Stimulated activated naive B cell treated with anti-CD40 and anti-IgM and Interleukin-4, amounts not matched to agents 10 μg/mL and 1 μg/mL and 100 μg/mL, for 72 hours (primary cell): Measurements from ENCODE around the gene KCNJ6.

Experiments used
- ATAC-seq, 2 donors: fragments of 150-1000 bp; cut with Tn5 transposase; replicated peaks; 2 replicates each; pipeline ENCODE4 v1.10.0; 2021; ENCODE audit warnings: moderate library complexity in 1 of 2
- DNase-seq: peaks from one replicate; pipeline ENCODE4 v3.0.0; 2021
- H3K27ac Mint-ChIP-seq: one replicate; pipeline ENCODE4 v1.8.0; 2022; ENCODE audit warnings: mild to moderate bottlenecking, mixed read lengths
- H3K27me3 Mint-ChIP-seq, 2 donors: one replicate each; pipeline ENCODE4 v1.8.0; 2022; ENCODE audit warnings: mixed read lengths in 2 of 2
- H3K36me3 Mint-ChIP-seq, 2 donors: one replicate each; pipeline ENCODE4 v1.8.0; 2022; ENCODE audit warnings: mixed read lengths in 2 of 2, mild to moderate bottlenecking in 1 of 2
- H3K4me1 Mint-ChIP-seq, 2 donors: one replicate each; pipeline ENCODE4 v1.8.0; 2022; ENCODE audit warnings: mixed read lengths in 2 of 2, mild to moderate bottlenecking in 1 of 2
- H3K4me3 Mint-ChIP-seq, 2 donors: one replicate each; pipeline ENCODE4 v1.8.0; 2022; ENCODE audit warnings: mild to moderate bottlenecking in 2 of 2, mixed read lengths in 2 of 2, moderate library complexity in 1 of 2
- H3K9me3 Mint-ChIP-seq, 2 donors: one replicate each; pipeline ENCODE4 v1.8.0; 2022; ENCODE audit warnings: mixed read lengths in 2 of 2, mild to moderate bottlenecking in 1 of 2

Gene KCNJ6

DNA sequence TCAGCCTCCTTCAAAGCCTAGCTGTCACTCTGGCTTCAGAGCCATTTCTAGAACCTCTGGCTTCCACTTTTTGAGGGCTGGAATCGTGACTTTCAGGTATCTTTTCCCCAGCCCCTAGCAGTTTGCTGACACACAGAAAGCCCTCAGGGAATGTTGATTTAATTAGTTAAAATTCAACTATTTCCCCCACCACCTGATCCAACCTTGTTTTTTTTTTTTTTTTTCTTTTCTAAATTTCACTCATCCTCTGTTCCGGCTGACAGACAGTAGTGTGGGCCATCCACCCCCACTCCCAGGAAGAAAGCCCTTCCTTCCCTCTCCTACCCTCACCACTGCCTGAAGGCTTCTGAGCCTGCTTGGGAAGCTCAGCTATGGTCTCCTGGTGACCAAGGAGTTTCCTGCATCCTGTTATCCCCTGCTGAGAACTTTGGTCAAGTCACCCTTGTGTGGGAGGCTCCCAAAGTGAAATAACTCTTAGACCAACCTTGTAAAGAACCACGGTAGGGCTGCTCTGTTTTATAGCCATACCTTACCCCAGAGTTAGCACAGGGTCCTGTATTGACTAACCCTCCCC, 29.4 kb downstream of the KCNJ6 start:
- H3K4me3 Mint-ChIP-seq, result no peak overlapping the region
- no peaks in the 10 kb centered on the region for H3K36me3 Mint-ChIP-seq
- DNase-seq (no peak), ATAC-seq (no peak)
- no peaks in the 10 kb centered on the region for H3K4me1 Mint-ChIP-seq
- H3K27me3 Mint-ChIP-seq, result peaks cover 11 to 13% of the 10 kb centered on the region in 2 donors
- H3K27ac Mint-ChIP-seq, result no peak overlapping the region
- no peaks in the 10 kb centered on the region for H3K9me3 Mint-ChIP-seq

DNA sequence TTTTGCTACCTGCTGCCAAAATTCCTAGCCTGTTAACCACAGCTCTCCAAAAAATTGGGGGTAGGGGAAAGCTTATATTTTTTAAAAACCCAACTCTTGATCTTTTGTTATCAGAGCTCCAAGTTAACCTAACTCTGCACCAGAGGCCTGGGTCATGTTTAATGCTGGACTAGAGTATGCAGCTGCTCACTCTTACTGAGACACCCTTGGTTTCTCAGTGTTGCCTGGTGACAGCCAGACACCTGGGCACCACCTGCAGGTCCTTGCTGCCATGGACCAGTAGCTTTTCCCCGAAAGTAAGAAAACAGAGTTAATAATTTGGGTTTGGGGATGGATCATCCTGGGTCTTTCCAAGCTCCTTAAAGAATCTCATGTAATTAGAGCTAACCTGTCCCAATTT, 30.1 kb downstream of the KCNJ6 start:
- DNase-seq, result no peak
- no peak for ATAC-seq
- no peaks in the 10 kb centered on the region for H3K4me1 Mint-ChIP-seq
- H3K4me3 Mint-ChIP-seq, result no peak overlapping the region
- H3K27ac Mint-ChIP-seq, result no peak overlapping the region
- H3K9me3 Mint-ChIP-seq, result no peaks in the 10 kb centered on the region
- no peaks in the 10 kb centered on the region for H3K36me3 Mint-ChIP-seq
- peaks cover 11 to 13% of the 10 kb centered on the region in 2 donors for H3K27me3 Mint-ChIP-seq

DNA sequence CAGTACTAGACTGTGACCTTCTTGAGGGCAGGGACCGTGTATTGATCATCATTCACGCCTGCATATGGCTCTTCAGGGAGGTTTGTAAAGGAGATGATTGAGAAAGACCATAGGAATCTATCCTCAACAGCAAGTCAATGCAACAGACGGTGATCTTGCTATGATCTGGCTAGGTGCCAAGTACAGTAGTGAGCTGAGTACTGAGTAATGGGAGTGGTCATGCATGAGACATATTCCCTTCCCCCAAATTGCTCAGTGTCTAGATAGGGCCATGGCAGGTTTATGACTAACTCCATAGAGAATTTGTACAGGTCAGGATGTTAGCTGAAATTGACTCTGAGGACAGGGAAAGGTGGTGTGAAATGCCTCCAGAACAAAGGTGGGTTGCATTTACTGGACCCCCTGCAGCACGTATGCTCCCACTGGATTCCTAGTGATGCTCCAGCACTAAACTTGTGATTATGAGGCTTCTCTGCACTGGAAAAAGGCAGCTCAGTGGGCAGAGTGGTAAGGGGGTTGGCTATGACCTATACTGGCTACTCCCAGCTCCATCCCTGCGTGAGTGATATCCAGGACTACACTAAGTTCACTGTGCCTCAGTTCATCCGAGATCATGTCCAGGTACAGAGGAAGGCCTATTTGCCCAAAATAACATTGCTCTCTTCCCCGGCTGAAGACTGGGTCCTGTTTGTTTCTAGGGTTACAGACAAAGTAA, 37.2 kb downstream of the KCNJ6 start:
- DNase-seq, result no peak
- no peak for ATAC-seq
- no peaks in the 10 kb centered on the region for H3K36me3 Mint-ChIP-seq
- no peaks in the 10 kb centered on the region for H3K9me3 Mint-ChIP-seq
- no peak overlapping the region for H3K27ac Mint-ChIP-seq
- H3K4me3 Mint-ChIP-seq, result no peak overlapping the region
- no peaks in the 10 kb centered on the region for H3K4me1 Mint-ChIP-seq
- no peaks in the 10 kb centered on the region for H3K27me3 Mint-ChIP-seq

DNA sequence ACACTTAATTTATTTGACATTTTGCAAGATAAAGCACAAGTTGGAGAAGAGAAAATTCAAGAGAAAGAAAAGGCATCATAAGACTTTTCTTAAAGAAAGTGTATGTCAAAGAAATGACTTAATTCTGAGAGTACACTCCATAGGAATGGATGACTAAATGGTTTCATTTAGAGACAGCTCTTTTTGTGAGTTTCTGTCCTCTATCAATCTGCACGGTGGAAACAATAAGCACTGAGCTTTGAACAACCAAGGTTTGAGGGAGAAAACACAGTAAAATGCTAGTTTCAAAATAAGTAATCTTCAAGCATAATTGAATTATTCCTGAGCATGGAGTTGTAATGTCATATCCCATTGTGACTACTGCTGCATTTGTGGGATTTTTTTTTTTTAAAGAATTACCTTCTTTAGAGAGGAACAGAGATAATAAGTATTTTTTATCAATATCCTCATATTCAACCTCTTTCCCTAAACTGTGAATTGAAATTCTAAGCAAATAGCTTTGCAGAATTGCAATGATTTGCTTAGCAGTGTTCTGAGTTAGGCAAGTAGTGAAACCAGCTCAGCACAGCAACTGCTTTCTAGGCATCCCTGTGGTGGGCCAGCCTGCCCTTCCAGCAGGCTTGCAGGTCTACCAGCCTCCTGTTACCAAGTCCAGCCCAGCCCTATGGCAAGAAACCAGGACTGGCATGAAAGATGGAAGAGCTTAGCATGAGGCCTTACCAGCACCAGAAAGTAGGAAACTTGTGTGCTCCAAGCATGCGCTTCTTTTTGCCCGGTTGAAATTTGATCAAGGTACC, 38.2 kb downstream of the KCNJ6 start:
- Mint-ChIP-seq H3K36me3 (no peaks in the 10 kb centered on the region), H3K9me3 (no peaks in the 10 kb centered on the region), H3K27ac (no peak overlapping the region), H3K4me3 (no peak overlapping the region), H3K4me1 (no peaks in the 10 kb centered on the region), H3K27me3 (no peaks in the 10 kb centered on the region)
- ATAC-seq (no peak), DNase-seq (no peak)

DNA sequence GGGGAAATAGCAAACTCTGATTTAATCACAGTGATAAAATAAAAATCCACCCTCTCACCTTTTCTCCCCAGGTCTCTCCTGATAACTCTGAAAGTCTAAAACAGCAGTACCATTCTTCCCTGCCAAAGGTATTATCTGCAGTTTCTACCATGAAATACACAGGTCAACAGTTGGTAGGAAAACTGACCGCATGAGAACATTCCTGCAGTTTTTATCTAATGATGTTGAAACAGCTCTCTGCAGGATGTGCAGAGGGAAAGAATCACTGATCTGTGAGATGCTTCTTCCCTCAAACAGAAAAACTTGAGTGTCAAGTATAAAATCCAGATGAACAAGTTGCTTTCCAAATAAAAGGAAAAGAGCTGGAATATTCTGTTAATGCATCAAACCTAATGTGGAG, 39.1 kb downstream of the KCNJ6 start:
- Mint-ChIP-seq H3K4me1 (no peaks in the 10 kb centered on the region), H3K27ac (no peak overlapping the region), H3K36me3 (no peaks in the 10 kb centered on the region), H3K9me3 (no peaks in the 10 kb centered on the region), H3K27me3 (no peaks in the 10 kb centered on the region), H3K4me3 (no peak overlapping the region)
- DNase-seq, result no peak
- no peak for ATAC-seq

DNA sequence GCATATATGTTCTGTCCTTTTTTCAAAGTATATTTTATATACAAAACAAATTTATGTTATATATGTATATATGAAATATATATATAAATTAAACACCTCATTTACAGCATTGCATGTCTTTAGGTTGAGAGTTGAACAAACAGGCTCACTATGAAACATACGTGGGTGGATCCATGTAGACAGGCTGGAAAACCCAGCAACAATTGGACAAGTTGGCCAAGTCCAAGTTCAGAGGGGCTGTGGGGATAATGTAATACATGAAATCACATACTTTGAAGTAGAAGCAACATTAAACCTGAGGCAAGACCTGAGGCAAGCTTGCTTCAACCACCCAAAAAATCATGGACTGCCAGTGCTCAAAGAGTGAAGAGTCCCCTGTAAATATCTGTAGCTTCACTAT, 39.7 kb downstream of the KCNJ6 start:
- H3K36me3 Mint-ChIP-seq, result no peaks in the 10 kb centered on the region

DNA sequence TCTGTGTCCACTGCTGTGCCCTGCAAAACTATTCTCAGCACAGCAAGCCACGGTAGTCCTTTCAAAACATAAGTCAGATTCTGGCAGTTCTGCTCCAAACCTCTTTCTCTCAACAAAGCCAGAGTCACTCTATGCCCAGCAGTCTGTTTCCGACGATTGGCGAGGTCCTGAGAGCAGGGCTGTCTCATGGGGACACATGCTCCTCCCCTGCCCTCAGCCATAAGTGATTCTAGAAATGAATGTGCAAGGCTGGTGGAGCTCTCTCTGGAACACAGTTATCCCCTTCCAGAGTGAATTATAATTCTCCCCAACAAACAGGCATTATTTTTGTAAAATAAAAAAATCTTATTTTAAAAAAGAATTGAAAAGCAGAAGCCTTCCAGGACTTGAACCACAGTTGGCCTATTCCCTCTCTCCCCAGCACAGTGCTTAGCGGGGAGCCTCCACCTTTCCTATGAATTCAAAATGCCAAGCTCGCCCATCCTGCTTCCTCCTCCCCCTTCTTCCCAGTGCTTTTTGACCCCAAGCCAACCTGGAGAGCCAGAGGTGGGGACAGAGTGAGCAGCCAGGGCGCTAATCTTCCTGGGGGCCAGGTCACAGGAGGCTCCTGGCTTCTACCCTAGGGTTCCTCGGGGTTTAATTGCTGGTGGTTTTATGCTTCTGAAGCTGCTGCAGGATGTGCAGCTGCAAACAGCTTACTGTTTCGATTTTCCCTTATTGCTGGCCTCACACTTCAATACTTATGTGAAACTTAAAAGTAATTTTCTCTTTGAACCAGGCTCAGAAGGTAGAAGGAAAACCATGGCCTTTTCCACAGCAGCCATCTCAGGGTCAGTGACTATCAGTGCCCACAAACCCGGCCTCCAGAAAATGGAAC, 41.1 kb downstream of the KCNJ6 start:
- no peaks in the 10 kb centered on the region for H3K4me1 Mint-ChIP-seq
- H3K9me3 Mint-ChIP-seq, result no peaks in the 10 kb centered on the region
- no peak overlapping the region for H3K27ac Mint-ChIP-seq
- DNase-seq (no peak), ATAC-seq (no peak)
- no peak overlapping the region for H3K4me3 Mint-ChIP-seq
- no peaks in the 10 kb centered on the region for H3K36me3 Mint-ChIP-seq
- no peaks in the 10 kb centered on the region for H3K27me3 Mint-ChIP-seq

More for the DNA sequence above, 39.7 kb downstream of the KCNJ6 start:
- Mint-ChIP-seq H3K27me3 (no peaks in the 10 kb centered on the region), H3K4me1 (no peaks in the 10 kb centered on the region), H3K27ac (no peak overlapping the region), H3K4me3 (no peak overlapping the region), H3K9me3 (no peaks in the 10 kb centered on the region)
- ATAC-seq (no peak), DNase-seq (no peak)

DNA sequence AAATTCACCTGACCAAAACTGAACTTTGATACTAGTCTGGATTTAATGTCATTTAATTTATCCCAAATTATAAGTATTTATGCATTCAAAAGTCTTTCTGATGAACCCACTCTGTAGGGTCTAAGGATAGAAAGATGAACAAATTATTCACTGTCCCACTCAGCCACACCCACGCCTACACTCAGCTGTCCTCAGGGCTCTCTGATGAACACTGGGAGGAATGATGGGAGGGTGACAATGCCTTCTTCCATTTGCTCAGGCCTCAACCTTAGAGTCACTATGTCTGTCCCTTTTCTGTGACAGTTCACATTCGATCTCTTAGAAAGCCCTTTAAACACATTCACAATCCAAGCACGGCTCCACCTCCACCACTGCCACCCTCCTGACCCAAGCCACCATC, 41.8 kb downstream of the KCNJ6 start:
- Mint-ChIP-seq H3K4me1 (no peaks in the 10 kb centered on the region), H3K27ac (no peak overlapping the region), H3K27me3 (no peaks in the 10 kb centered on the region), H3K9me3 (no peaks in the 10 kb centered on the region), H3K4me3 (no peak overlapping the region), H3K36me3 (no peaks in the 10 kb centered on the region)
- ATAC-seq (no peak), DNase-seq (no peak)

DNA sequence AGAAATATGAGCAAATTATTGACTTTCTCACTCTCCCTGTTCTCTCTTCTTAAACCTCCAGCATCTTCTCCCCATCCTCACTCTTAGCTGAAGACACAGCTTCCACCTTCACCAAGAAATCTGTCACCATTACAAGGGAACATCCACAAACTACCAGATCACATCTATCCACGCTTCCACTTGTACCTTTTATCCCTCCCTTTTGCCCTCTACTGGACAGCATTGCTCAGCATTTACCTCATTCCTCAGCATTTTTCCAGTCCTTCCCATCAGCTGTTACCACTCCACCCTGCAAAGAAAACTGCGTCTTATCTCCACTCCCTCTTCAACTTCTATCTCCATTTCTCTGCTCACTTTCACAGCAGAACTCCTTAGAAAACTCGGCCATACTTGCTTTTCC, 42.6 kb downstream of the KCNJ6 start:
- Mint-ChIP-seq H3K9me3 (no peaks in the 10 kb centered on the region), H3K27me3 (no peaks in the 10 kb centered on the region), H3K27ac (no peak overlapping the region), H3K4me3 (no peak overlapping the region), H3K4me1 (no peaks in the 10 kb centered on the region), H3K36me3 (no peaks in the 10 kb centered on the region)
- DNase-seq (no peak), ATAC-seq (no peak)

DNA sequence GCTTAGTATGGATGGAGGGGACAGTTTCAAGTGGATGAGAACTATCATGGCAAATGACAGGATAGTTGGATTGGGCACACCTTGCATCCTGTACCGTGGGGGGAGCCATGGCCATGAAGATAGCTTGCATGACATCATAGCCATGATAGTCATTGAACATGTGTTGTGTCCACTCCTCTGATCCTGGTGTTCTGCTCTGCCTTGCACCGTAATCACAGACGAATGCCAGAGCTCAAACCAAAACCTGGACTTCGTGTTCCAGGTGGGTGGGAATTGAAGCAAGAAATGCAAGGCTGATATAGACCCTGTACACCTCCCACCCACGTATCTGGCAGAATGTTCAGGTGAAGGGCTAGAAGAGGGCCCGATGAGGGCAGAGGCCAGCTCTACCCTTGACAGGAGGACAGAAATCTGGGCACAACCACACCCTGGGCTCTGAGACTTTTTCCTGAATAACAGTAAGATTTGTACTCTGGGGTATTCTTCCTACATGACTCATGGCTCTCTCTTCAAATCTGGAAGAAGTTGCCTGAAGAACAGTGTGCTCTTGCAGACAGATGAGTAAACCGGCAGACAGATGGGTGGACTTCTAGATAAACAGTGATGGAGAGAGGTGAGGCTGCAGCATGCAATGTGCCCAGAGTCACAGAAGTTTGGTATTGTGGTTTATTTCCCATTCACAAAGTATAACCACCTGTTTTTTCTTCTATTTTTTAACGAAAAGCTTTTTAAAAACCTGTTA, 45.0 kb downstream of the KCNJ6 start:
- no peak for ATAC-seq
- H3K27ac Mint-ChIP-seq, result no peak overlapping the region
- peaks cover 0 to 8% of the 10 kb centered on the region in 2 donors for H3K27me3 Mint-ChIP-seq
- H3K4me3 Mint-ChIP-seq, result no peak overlapping the region
- no peak for DNase-seq
- peaks cover 0 to 1% of the 10 kb centered on the region in 2 donors for H3K4me1 Mint-ChIP-seq
- H3K9me3 Mint-ChIP-seq, result no peaks in the 10 kb centered on the region
- H3K36me3 Mint-ChIP-seq, result no peaks in the 10 kb centered on the region

DNA sequence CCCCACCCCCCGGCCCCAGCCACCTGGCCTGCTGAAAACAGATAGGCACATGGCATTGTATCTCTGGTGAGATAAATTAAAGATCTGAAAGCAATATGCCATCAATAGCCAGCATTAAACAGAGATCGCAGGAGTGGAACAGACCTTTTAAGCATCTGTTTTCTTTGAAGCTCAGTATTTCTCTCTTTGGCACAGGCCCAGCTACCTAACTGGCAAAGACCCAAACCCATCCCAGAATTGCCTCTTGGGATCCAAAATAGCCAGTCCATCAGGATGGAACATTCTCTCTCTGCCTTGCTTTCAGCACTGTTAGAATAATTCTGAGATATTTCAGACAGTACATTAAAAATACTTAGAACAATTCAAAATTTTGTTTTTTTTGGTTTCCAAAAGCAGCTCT, 46.0 kb downstream of the KCNJ6 start:
- no peaks in the 10 kb centered on the region for H3K36me3 Mint-ChIP-seq
- H3K27me3 Mint-ChIP-seq, result peaks cover 0 to 8% of the 10 kb centered on the region in 2 donors
- no peak overlapping the region for H3K4me3 Mint-ChIP-seq
- no peaks in the 10 kb centered on the region for H3K9me3 Mint-ChIP-seq
- peaks cover 9% of the 10 kb centered on the region in 2 donors for H3K4me1 Mint-ChIP-seq
- no peak for ATAC-seq
- DNase-seq, result no peak
- H3K27ac Mint-ChIP-seq, result no peak overlapping the region

DNA sequence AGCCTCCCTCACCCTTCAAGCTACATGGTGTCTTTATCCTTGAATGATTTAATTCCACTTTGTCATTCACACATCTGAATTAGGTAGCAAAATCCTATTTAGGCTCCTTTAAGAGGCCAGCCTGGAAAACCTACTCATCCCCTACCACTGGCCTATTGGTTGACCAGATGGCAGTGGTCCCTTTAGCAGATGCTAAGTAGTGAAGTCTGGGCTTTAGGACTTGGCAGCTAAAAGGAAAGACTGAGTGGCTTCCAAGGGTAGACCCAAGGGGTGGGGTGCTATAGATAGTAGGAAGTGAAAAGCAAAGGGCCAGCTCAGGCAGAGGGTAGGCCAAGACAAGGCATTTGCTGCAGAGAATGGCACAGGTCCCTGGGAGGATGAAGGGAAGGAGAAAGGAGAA, 46.6 kb downstream of the KCNJ6 start:
- Mint-ChIP-seq H3K36me3 (no peaks in the 10 kb centered on the region), H3K4me1 (peaks cover 9% of the 10 kb centered on the region in 2 donors), H3K27me3 (peaks cover 0 to 8% of the 10 kb centered on the region in 2 donors), H3K27ac (no peak overlapping the region), H3K9me3 (no peaks in the 10 kb centered on the region), H3K4me3 (no peak overlapping the region)
- ATAC-seq (no peak), DNase-seq (no peak)

DNA sequence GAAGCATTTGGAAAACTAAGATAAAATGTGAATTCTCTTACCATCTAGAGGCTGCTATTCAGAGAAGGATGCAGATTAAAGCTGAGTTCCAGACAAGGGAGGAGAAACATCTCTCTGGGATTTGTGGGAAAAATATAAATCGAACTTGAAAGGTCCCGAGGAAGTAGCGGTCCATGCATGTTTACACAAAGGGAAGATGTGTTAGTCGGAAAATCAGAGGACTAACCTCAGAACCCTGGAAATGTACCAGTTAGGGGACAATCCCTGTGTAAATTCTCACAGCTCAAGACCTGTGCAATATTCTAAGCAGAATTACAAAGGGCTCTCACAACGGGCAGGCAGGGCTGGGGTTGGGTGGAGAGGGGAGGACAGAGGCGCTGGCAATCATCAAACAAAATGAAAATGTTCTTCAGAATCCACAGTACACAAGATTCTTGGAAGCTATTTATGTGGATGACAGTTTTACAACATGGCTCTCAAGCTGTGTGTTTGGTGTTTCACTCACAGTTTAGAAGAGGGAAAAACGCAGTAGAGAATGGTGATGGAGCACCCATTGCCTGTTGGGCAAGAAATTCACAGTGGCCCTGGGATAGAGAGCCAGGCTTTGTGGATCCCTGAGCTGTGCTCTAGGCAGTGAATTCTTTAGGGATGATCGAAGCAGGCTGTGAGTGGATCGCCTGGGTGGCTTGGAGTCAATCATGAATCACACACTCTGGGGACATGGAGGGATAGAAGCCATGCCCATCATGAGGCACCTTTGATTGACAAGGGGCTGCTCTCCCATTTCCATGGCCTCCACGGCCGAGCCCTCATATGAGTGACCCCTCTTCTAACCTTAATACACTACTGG, 47.6 kb downstream of the KCNJ6 start:
- no peaks in the 10 kb centered on the region for H3K9me3 Mint-ChIP-seq
- no peak overlapping the region for H3K27ac Mint-ChIP-seq
- peaks cover 9% of the 10 kb centered on the region in 2 donors for H3K4me1 Mint-ChIP-seq
- H3K27me3 Mint-ChIP-seq, result peaks cover 0 to 8% of the 10 kb centered on the region in 2 donors
- ATAC-seq (no peak), DNase-seq (no peak)
- H3K4me3 Mint-ChIP-seq, result no peak overlapping the region
- H3K36me3 Mint-ChIP-seq, result no peaks in the 10 kb centered on the region
